ENCODE results near the gene ADM. TPM values are rescaled to one million over a fixed set of nuclear protein-coding genes. Genes with fewer than 3 reads are reported as not detected.

Gene ADM
- total RNA-seq, 1 donor from 2014 or later: 19.5 TPM

DNA sequence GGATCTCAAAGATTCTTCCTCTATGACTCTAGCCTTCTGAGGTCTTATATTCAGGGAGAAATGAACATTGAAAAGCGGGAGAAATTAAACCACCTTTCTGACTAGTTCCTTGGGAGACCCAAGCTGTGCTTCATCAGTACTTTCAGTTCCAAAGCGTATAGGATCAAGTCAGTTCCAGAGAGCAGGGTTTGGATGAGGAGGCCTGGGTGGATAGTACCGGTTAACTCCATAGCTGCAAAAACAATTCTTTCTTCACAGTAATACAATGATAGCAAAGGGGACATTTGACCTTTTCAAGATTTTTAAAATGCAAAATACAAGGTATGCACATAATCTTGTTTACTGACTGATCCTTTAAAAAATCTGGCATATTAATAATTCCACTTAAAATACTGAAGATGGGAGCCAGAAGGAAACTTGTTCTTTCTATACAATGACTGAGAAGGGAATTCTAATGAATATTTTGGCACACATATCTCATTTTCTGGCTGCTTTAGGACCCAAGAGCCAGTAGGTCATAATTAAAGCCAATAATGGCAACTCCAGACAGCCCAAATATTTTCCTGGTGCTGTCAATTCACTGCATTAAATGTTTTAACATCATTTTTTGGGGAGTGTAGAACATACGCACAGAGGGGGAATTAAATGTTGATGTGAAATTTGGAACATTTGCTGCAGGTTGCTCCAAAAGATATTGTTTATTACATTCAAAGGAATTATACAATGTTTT, 16.0 kb downstream of the ADM start:
- H3K4me3 ChIP-seq: no peak overlapping the region
- H3K27ac ChIP-seq: no peak overlapping the region
- H3K4me1 ChIP-seq: peaks cover 29% of the 10 kb centered on the region
- no peaks in the 10 kb centered on the region for H3K27me3 ChIP-seq (ENCODE audit: low read depth)
- no peaks in the 10 kb centered on the region for H3K36me3 ChIP-seq
- no peak for ATAC-seq
- DNase-seq: no peak
- TF ChIP-seq, protein P1, sequence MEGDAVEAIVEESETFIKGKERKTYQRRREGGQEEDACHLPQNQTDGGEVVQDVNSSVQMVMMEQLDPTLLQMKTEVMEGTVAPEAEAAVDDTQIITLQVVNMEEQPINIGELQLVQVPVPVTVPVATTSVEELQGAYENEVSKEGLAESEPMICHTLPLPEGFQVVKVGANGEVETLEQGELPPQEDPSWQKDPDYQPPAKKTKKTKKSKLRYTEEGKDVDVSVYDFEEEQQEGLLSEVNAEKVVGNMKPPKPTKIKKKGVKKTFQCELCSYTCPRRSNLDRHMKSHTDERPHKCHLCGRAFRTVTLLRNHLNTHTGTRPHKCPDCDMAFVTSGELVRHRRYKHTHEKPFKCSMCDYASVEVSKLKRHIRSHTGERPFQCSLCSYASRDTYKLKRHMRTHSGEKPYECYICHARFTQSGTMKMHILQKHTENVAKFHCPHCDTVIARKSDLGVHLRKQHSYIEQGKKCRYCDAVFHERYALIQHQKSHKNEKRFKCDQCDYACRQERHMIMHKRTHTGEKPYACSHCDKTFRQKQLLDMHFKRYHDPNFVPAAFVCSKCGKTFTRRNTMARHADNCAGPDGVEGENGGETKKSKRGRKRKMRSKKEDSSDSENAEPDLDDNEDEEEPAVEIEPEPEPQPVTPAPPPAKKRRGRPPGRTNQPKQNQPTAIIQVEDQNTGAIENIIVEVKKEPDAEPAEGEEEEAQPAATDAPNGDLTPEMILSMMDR (IDR thresholded peaks at IDR 0.05): no peak
- intact Hi-C loops (cut with DNase I): no loop called here
- H3K9me3 ChIP-seq: no peaks in the 10 kb centered on the region

DNA sequence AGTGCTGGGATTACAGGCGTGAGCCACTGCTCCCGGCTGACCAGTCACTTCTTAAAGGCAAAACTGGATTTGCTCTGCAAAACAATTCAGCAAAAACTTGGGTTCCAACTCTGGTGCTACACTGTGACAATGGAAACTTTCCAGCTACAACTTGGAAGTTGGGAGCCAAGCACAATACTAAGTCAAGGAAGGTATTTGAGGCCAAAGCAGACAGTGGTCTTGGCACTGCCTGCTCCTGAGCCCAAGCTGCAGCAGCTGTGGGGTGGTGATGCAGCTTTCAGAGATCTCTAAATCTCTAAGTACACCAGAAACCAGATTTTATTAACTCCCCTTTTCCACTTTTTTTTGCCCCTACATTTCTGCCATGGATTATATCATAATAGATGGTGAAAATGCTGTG, 17.5 kb downstream of the ADM start:
- Histone ChIP-seq H3K27ac (peak overlapping the region; percentile 9), H3K4me1 (peaks cover 44% of the 10 kb centered on the region), H3K27me3 (ENCODE audit: low read depth) (no peaks in the 10 kb centered on the region), H3K4me3 (no peak overlapping the region), H3K9me3 (no peaks in the 10 kb centered on the region), H3K36me3 (no peaks in the 10 kb centered on the region)
- intact Hi-C loops (cut with DNase I): no loop called here
- DNase-seq (no peak), ATAC-seq (no peak)
- TF ChIP-seq, protein P1 (IDR thresholded peaks at IDR 0.05): no peak

DNA sequence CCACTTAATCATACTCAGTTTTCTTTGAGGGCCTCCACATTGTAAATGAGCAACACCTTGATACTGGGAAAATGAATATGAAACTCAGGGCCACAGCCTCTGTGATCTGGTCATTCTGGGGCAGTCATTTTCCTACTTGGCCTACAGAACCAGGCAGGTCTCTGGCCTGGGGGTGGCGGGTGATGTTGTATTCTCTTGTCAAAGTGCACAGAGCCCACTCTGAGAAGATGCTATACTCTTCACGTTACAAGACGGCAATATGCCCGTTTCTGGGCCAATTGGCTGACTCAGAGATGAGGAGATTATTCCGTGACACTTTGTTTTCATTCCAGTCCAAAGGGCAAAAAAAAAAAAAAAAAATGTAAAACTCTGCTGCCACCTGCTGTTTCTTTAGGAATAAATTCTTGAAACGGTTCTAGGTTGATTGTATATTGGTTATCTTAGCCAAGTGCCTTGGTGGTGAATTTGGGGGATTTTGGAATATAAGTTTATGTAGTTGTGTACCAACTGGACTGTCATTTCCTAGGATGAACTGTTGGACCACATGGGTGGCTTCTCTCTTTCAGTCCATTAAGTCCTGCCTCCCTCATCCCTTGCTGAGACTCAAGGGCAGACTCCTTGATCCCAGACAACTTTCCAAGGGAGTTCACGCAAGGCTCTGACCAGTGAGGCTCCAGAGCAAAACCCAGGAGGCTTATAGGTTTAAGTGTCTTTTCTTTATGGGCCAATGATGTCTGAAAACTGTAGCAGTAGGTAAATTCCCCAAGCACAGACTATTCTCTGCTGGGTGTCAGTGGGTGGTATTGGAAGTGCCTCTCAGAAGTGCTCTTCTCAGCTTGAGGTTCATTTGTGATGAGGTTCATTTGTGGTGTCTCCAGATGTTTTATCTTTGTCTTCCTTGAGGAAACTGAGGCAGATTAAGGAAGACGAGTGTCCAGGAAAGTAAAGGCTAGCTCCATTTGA, 18.2 kb downstream of the ADM start:
- ATAC-seq (peak; percentile 56 to 72), DNase-seq (no peak)
- Histone ChIP-seq H3K4me1 (peaks cover 51% of the 10 kb centered on the region), H3K9me3 (no peaks in the 10 kb centered on the region), H3K36me3 (no peaks in the 10 kb centered on the region), H3K27me3 (ENCODE audit: low read depth) (no peaks in the 10 kb centered on the region), H3K27ac (peak overlapping the region; percentile 18), H3K4me3 (no peak overlapping the region)
- intact Hi-C loops (cut with DNase I): no loop called here
- TF ChIP-seq, protein P1 (IDR thresholded peaks at IDR 0.05): peak; percentile 61

DNA sequence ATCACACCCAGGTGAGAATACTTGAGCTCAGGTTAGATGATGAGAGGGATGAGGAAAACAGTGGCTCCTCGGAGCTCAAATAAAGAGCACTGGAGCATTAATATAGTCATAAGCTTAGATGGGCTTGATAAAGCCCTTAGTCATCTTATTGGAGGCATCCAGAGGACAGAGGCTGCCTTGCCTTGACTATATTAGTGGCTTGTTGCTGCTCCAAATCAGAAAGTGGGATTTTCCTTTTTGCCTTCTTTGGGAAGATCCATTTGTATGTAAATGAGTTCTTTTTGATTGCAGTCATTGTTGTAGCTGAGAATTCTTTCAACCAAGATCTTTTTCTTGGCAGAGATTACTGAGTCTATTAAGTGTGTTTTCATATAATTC, 18.9 kb downstream of the ADM start:
- Histone ChIP-seq H3K27me3 (ENCODE audit: low read depth) (no peaks in the 10 kb centered on the region), H3K4me3 (no peak overlapping the region), H3K27ac (peak overlapping the region; percentile 18), H3K36me3 (no peaks in the 10 kb centered on the region), H3K9me3 (no peaks in the 10 kb centered on the region), H3K4me1 (peaks cover 58% of the 10 kb centered on the region)
- ATAC-seq (no peak), DNase-seq (no peak)
- intact Hi-C loops (cut with DNase I): no loop called here
- TF ChIP-seq, protein P1 (IDR thresholded peaks at IDR 0.05): no peak

DNA sequence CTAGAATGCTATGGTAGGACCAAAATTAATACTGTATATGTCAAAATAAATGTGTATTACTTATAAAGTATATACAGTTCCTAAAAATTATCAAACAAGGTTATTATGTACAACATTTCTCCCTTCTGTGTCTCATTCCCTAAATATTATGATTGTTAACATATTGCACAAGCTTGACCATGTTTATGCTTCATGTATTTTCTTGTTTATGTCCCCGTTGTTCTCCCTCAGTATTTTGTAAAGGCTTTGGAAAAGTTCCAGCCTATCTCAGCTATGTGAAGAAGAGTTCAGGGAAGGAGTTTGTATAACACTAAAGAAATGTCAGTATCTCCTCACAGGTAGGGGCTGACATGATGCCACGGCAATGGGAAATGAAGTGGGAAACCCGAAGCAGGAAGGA, 19.6 kb downstream of the ADM start:
- Histone ChIP-seq H3K4me3 (no peak overlapping the region), H3K27ac (peak overlapping the region; percentile 48), H3K27me3 (ENCODE audit: low read depth) (no peaks in the 10 kb centered on the region), H3K4me1 (peaks cover 65% of the 10 kb centered on the region), H3K9me3 (no peaks in the 10 kb centered on the region), H3K36me3 (no peaks in the 10 kb centered on the region)
- TF ChIP-seq, protein P1 (IDR thresholded peaks at IDR 0.05): no peak
- DNase-seq (no peak), ATAC-seq (no peak)
- intact Hi-C loops (cut with DNase I): no loop called here
